ENCODE measurements around the gene HGD. TPM values are rescaled to one million over a fixed set of nuclear protein-coding genes. Genes with fewer than 3 reads are reported as not detected.

HGD gene
- polyA plus RNA-seq, 6 donors from 2014 or later: 0.42 to 1.5 (median 0.85) TPM; not detected in 2

GRCh38 chr3:120587332-120587975, 94.6 kb downstream of the HGD start:
- Mint-ChIP-seq H3K4me3 (no peak overlapping the region), H3K9me3 (peaks cover 0 to 7% (median 0%) of the 10 kb centered on the region in 7 donors), H3K36me3 (no peaks in the 10 kb centered on the region), H3K4me1 (no peaks in the 10 kb centered on the region), H3K27ac (no peak overlapping the region), H3K27me3 (peaks cover 6 to 36% (median 31%) of the 10 kb centered on the region in 3 donors)
- ATAC-seq (ENCODE audit: low read depth in 2 of 2) (no peak), DNase-seq (no peak)

Other genes with a start within 250 kb of the HGD start
- gene FSTL1, start 231.2 kb downstream of the HGD start, polyA plus RNA-seq (ENCODE audit: low read depth in 6 of 6): 1 to 10 TPM in 1 of 6 donors, under 1 TPM in 2, not detected in 3; 0.29 to 1.3 (median 0.92) TPM
- 100 to 1,000 TPM; 192 to 261 (median 230) TPM for gene NDUFB4, start 85.9 kb downstream of the HGD start, polyA plus RNA-seq (ENCODE audit: low read depth in 6 of 6)
- gene RABL3, start 60.3 kb upstream of the HGD start, polyA plus RNA-seq (ENCODE audit: low read depth in 6 of 6): 10 to 100 TPM; 12.7 to 24.6 (median 21.6) TPM
- 10 to 100 TPM; 10.2 to 21.1 (median 14.1) TPM for gene GTF2E1, start 60.5 kb upstream of the HGD start, polyA plus RNA-seq (ENCODE audit: low read depth in 6 of 6)
- not detected for gene STXBP5L, start 226.0 kb upstream of the HGD start, polyA plus RNA-seq (ENCODE audit: low read depth in 6 of 6)

Measured in naive B cell (primary cell).